HG03565 (cell line): ENCODE data around the gene GRIP1.

Source experiments
- ATAC-seq: cut with Tn5 transposase; IDR thresholded peaks from one replicate; pipeline ENCODE4 v1.9.1; 2021; ENCODE audit warnings: mild to moderate bottlenecking, moderate library complexity; ENCODE audit not compliant: unreplicated experiment

The GRIP1 gene

DNA sequence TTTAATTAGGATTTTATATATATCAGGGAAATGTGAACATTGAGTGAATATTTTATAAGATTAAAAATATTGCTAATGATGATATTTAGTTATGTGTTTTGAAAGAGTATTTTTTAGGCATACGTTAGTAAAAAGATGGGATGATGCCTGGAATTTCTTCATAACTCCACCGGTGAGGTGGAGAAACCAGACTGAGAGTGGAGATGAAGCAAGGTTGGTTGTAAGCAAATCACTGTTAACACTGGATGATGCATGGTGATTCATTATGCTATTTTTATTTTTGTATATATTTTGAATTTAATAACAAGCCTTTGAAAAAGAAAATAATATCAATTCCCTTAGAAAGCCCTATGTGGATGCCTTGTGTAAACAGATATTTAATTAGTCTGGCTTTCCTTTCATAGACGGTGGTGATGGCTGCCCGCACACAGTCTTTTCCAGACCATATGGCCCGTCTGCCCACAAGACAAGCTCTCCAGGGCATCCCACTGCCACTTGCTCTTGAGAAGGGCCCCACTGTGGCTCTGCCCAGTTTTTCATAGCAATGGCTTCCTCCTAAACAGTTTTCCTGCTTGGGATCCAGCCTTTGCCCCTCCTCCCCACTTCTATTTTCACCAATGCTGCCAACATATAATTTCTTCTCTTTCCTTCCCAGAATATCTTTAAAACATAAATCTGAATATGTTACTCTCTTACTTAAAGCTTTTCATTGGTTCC lies 281.1 kb downstream of the GRIP1 start:
- ATAC-seq = no peak

DNA sequence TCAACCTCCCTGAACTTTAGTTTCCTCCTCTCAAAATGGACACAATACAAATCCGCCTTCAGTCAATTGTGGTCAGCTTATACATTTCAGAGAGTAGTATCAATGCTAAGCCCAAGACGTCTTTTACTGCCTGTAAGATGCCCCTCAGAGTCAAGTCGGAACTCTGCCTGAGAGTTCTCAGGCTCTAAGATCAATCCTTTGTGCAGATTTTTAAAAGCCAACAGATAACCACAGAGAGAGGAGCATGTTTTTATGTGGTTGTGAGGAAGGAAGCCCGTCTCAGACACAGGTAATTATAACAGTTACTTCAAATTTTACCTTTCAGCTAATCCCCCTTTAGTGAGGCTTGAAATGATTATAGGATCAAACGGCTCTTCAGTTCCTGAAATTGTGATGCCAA lies 285.0 kb downstream of the GRIP1 start:
- ATAC-seq = no peak

DNA sequence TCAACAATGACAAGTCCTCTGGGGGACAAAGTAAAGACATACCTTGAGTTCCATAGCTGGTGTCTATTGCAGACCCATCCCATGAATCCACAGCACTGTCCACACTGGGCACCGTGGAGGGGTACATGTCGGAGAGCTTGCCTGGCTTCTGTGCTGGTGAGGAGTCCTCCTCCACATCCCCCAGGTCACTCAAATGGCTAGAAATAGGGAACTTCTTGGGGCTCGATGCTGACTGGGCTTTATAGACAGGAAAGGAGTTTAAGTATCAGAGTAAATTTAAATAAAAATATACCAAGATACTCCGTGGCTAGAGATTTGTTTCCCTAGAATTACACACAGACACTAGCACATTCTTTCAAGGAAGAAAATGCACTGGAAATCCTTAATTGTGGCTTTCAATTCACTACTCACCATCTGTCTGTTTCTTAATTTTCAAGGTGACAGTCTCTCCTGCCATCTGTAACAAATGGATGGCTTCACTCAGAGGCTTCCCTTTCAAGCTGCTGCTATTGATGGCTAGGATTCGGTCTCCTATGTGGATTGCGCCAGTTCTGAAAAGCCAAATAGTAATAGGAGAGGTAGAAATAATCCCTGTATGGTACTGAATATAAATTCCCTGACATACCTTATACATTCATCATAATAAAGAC lies 286.5 kb downstream of the GRIP1 start:
- no peak for ATAC-seq

DNA sequence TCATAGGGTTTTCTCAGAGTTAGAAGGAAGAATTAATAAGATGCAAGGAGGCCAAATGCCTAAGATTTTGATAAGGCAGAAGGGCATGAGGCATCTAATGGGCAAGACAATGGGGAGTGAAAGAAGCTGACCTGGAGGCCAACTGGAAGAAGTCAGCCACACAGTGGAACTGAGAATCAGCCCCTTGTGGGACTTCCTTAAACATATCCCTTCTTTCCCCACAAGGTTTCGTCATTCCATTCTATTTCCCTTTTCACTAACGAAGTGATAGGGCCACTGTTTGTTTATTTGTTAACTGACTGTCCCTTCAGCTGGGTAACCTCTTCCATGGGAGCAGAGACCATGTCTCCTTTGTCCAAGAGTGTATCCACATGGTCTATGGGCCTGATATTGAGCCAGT lies 290.4 kb downstream of the GRIP1 start:
- ATAC-seq = no peak

DNA sequence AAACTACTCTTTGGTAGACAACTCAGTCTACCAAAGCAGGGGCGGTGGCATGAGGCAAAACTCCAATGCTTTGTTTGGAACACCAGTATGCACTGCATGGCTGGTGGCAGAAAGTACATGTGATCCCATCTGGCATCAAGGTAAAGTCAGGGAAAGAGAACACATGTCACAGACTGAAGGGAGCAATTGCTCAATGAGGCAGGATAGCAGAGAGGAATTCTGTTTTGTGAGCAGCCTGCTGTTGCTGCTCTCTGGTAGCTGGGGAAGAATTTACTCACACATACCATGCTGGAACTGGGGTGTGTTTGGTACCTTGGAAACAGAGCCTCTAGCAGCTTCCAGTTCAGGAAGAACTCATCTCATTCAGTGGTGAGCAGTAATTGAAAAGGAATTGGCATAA lies 291.8 kb downstream of the GRIP1 start:
- no peak for ATAC-seq

DNA sequence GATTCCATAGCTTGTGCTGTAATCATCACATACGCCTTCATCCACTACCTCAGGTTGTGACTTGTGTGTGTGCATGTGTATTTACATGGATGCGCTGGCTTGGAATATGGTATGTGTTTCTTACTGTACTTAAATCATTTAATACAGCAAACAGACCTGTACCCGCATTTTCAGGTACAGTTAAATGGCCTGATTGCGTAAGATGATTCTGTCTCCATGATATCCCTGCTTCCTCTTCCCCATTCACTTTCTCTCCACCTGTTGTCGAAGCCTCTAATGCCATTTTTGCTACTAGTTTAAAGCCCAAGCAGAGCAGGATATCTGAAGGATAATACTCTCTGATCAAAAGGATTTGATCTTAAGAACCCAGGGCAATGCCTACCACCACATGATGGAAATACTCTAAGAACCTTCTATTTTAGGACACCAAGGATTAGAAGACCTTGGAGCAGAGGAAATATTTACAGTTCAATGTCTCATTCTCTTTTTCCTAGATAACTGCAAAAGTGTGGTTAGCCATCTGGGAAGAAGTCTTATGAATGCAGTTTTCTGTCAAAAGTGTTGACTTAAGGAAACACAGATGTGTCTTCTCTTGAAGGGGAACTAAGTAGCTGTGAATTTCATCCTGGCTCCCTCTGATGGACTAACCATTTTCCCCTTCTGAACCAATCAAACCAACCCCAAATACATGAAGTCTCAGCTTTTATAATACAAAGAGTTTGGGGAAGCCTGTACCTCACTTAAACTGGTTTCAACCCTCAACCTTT lies 297.9 kb downstream of the GRIP1 start:
- no peak for ATAC-seq

DNA sequence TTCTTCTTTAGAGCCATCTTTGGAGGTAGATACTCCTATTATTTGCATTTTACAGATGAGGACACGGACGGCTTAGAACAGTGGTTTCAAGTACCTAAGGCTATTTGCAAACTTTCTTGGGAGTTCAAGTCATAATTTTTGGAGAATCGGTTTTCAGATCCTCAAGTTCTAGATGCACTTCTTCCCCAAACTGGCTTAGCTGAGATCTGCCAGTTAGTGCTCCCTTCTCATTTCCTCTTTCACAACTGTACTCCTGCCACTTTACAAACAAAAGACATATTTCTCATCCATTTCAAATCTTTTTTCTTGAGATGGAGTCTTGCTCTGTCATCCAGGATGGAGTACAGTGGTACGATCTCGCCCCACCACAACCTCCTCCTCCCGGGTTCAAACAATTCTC lies 299.3 kb downstream of the GRIP1 start:
- no peak for ATAC-seq

DNA sequence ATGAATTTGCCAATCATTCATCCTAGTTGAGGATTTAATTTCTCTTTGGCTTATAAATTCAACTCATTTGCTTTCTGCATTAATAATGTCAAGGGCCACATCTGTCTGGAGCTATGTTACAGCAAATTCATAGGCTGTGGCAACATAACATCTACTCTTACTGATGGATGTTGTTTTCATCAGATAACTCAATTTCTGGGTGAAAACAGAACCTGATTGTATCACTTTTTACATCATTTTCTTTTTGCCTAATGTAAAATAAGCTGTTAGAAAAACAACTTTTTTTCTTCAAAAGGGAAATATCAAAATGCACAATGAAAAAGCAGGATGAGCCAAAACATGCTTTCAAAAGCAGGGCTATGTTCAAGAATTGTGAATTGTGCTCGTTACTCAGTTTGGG lies 303.3 kb downstream of the GRIP1 start:
- no peak for ATAC-seq

DNA sequence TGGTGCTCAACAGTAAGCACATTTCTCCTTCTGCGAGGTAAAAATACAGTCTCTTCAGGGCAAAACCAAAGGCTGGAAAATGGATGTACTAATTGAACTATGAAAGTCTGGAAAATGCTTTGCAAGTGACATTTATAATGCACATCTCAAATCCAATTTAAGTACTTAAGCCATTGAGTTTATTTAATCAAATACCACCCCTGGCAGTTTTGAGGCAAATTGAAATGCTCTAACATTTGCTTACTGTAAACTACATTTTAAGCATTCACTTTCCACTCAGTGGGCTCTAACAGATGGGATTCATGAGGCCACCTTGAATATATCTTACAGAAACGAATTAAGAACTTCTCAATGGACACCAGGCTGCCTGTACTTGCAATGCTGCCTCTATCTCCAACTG lies 306.9 kb downstream of the GRIP1 start:
- no peak for ATAC-seq

DNA sequence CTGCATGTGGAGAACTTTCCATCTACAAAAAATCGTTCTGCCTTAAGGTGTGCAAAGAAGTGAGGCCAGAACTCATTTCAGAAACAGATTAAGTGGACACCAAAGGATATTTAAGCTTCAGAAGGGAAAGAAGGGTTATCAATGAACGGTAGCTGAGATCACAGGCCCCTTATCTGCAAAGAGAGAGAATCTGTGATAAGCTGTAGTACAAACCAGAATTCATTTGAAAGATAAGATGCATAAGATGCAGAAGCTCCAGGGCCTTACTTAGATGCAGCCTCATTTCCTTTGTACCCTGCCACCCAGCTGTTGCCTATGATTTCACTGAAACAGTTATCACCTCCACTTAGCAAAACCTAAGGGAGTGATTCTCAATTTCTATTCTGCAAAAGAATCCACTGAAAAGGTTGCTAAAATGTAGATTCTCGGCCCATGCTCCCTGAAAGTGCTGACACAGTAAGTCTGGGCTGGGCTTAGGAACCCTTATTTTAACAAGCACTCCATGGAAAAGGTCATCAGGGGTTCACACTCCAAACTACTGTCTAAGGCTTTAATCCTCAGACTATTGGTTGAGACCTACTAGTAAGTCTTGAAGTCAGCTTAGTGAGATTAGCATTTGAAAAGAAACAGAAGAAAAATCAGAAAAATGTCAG lies 311.7 kb downstream of the GRIP1 start:
- no peak for ATAC-seq

DNA sequence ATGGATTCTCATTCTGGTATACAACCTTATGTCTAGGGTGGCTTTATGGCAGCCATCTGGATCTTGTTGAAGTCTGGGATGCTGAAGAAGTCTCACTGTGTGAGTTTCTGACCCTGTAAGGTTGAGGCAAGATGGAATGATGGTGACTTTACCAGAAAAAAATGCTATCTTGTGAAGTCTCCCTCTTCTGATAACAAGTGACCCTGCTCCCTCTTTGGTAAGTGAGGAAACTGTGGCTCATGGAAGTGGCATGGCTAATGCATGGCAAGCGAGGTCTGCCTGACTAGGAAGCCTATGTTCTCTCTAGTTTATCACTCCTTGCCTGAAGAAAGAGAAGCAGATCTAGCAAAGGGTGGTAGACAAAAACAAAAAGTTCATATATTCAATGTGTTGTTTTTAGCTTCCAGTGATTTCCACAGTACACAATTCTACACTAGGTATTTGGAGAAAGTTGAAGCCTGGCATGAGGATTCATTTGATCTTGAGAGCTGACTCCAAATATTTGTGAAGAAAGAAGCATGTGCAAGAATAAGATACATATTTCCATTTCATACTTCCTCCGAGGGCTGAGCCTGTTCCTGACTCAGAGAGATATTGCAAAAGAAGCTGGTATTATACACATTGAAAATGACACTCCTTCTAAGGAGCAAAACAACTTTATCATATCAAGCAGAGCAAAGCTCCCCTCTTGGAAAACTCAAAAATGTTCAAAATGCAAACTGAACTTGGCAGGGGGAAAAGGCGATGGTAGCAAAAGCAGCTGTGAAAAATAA lies 313.0 kb downstream of the GRIP1 start:
- ATAC-seq = no peak

DNA sequence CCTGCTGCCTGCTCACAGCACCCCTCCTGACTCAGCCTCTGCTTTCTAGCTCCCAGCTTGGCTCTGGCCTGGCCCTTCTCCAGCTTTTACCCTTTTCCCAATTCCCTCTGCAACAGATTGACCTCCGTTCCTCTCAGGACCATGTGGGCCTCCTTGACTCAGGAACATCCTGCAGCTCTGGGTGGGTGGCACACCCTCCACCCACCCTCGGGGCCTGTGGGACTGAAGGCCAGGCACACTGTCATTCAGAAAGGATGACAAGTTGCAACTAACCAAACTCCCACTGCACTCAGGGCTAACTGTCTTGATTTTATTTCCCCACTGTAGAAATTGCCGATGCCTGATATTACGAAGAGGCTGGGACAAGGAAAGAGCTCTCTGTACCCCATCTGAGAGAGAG lies 317.2 kb downstream of the GRIP1 start:
- ATAC-seq = no peak

DNA sequence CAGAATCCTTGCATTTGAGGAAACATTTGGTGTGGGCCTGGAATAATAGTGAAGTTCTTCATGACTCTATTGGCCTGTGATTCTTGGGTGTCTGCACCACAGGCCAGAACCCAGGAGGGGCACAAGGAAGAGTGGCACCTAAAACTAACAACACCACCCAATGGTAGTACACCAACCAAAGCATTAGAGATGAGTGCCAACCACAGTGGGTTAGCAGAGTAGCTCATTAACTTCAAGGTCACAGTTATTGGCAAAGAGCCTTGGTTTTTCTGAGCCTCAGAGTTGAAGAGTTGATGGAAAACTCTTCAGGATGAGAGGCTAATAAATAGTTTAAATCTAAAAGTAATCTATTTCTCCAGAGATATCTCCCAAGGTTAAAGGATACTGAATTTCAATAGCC lies 319.6 kb downstream of the GRIP1 start:
- ATAC-seq = no peak

DNA sequence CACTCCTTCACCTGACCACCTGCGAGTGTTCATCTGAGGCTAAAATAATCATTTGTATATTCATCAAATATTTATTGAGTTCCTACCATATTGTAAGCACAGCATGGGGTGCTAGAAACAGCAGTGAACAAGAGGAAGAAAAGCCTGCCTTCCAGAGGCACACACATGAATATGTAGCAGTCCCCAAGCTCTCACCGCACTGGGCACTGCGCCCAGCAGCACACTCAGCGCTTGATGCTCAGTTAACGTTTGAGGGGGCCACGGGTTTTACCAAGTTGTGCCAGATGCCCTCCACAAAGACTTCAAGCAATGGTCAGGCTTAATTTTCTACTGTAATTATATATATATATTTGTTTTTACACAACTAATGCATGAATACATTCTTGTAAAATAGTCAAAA lies 324.6 kb downstream of the GRIP1 start:
- ATAC-seq = no peak

DNA sequence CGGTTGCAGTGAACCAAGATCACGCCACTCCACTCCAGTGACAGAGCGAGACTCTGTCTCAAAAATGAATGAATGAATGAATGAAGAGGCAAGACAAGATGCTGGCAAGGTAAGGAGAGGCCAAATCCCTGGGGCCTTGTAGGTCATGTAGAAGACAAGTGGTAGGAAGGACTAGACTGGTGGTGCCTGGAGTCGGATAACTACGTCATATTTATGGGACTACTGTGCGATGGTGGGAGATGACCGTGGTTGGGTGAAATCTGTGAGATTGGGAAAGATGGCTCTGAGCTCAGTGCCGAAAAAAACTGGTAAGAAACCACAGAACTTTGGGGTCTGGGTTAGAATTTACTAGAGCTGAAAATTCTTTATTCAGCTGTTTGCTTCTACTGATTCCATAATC lies 326.0 kb downstream of the GRIP1 start:
- no peak for ATAC-seq

DNA sequence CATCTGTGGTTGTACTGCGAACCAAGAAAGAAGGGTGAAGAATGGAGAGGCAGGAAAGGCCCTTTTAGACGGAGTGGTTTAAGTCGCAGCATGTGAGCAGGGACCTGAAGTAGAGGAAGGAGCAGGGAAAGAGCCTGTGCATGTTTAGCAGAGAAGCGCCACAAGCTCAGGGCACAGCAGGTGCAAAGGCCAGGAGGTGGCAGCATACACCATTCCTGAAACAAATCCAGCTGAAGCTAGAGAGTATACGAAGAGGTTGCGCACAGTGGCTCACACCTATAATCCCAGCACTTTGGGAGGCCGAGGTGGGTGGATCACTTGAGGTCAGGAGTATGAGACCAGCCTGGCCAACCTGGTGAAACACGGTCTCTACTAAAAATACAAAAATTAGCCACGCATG lies 326.7 kb downstream of the GRIP1 start:
- ATAC-seq = no peak

DNA sequence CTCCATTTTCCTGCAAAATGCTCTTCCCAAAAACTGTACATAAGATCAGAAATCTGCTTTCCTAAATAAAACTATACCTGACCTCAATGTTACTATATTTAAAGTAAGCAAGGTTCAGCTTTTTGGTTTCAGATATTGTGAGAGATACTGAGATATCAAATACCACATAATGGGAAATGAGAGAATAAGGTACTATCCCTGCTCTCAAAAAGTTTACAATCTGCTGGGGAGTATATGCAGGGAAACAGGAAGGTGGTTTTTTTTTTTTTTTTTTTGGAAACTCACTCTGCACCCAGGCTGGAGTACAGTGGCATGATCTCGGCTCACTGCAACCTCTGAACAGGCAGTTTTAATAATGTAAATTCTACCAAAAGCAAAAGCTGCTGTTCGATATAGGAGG lies 327.6 kb downstream of the GRIP1 start:
- no peak for ATAC-seq

DNA sequence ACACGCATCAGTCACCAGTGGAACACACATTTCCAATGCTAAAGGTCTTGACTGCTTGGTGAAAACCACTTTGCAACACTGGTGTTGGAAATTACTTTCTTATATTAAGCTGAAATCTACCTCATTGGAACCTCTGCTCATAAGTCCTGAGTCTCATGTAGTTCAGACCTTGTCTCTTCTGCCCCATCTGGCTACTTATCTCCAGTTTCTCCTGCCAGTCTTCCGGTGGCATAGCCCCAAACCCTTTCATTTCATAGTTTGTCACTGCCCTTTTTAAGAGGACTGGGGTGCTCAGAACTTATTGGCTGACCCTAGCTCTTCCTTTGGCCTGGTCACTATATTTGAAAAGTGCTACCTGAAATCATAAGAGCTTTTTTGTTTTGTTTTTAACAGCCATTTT lies 332.9 kb downstream of the GRIP1 start:
- ATAC-seq = no peak

DNA sequence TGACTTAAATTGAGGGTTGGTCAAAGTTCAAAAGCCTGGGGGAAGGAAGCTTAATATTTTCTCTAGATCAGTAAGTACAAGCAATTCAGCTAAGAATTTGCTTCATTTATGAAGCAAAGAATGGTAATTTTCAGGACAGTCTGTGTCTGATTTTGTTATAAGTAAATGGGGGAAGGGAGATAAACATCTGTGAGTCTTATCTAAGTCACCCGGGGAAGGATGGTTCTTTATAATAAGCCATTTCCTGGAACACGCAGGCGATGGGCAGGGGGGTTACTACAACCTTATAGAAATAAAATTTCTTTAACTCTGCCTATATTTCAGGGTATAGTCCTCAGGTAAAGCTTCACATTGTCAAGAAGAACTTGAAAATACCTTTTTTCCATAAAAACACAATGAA lies 333.7 kb downstream of the GRIP1 start:
- ATAC-seq = no peak

DNA sequence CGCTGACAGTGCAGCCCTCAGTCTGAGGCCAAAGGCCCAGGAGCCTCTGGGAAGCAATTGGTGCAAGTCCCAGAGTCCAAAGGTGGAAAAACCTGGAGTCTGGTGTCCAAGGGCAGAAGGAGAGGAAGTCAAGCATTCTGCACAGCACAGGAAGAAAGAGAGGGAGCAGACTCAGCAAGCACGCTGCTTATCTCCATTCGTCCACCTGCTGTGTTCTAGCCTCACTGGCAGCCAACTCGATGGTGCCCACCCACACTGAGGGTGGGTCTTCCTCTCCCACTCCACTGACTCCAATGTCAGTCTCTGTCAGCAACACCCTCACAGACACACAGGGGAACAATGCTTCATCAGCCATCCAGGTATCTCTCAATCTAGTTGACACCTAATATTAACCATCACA lies 337.8 kb downstream of the GRIP1 start:
- no peak for ATAC-seq

DNA sequence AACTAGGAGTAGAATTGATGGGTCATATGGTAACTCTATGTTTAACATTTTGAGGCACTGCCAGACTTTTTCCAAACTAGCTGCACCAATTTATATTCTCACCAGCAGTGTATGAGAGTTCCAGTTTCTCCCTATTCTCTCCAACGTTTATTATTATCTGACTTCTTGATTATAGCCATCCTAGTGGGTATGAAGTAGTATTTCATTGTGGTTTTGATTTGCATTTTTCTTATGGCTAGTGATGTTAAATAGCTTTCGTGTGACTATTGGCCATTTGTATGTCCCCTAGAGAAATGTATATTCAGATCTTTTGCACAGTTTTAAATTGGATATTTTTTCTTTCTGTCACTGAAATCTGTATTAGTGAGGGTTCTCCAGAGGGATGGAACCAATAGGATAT lies 338.7 kb downstream of the GRIP1 start:
- no peak for ATAC-seq
